NCI-H2196 treated with DMSO at 0.1 percent for 48 hours (cell line): ENCODE data around the gene PIK3AP1.

ENCODE experiments used
- DNase-seq: peaks from one replicate; lab custom pipeline; 2025; ENCODE audit not compliant: unreplicated experiment; lab: John Stamatoyannopoulos, UW

PIK3AP1 gene

GRCh38 chr10:96618653-96619052, 101.7 kb downstream of the PIK3AP1 start:
- DNase-seq: no peak

GRCh38 chr10:96616961-96617360, 103.4 kb downstream of the PIK3AP1 start:
- DNase-seq: no peak

GRCh38 chr10:96614515-96614914, 105.8 kb downstream of the PIK3AP1 start:
- DNase-seq: peak; percentile 32

- no peak for DNase-seq
Measured at GRCh38 chr10:96613576-96613975, 106.7 kb downstream of the PIK3AP1 start.

GRCh38 chr10:96612055-96612830, 108.1 kb downstream of the PIK3AP1 start:
- no peak for DNase-seq

GRCh38 chr10:96610817-96611216, 109.5 kb downstream of the PIK3AP1 start:
- DNase-seq: no peak

- DNase-seq: no peak
Measured at GRCh38 chr10:96609510-96609909, 110.8 kb downstream of the PIK3AP1 start.

GRCh38 chr10:96608805-96609204, 111.5 kb downstream of the PIK3AP1 start:
- no peak for DNase-seq

GRCh38 chr10:96608262-96608661, 112.1 kb downstream of the PIK3AP1 start:
- DNase-seq: no peak

- DNase-seq: no peak
Measured at GRCh38 chr10:96606946-96607345, 113.4 kb downstream of the PIK3AP1 start.

GRCh38 chr10:96606216-96606615, 114.1 kb downstream of the PIK3AP1 start:
- no peak for DNase-seq

GRCh38 chr10:96600337-96600736, 120.0 kb downstream of the PIK3AP1 start:
- DNase-seq: no peak

- no peak for DNase-seq
Measured at GRCh38 chr10:96598846-96599245, 121.5 kb downstream of the PIK3AP1 start.

- no peak for DNase-seq
Measured at GRCh38 chr10:96596422-96597407, 123.6 kb downstream of the PIK3AP1 start.

GRCh38 chr10:96595741-96596140, 124.6 kb downstream of the PIK3AP1 start:
- DNase-seq: no peak

GRCh38 chr10:96591946-96592345, 128.4 kb downstream of the PIK3AP1 start:
- DNase-seq: no peak

- DNase-seq: no peak
Measured at GRCh38 chr10:96588616-96589419, 131.5 kb downstream of the PIK3AP1 start.

- no peak for DNase-seq
Measured at GRCh38 chr10:96588060-96588554, 132.2 kb downstream of the PIK3AP1 start.

GRCh38 chr10:96587264-96588059, 132.9 kb downstream of the PIK3AP1 start:
- DNase-seq: no peak
